HL-60 (cell line): ENCODE measurements around the gene DHTKD1.

ENCODE experiments used
- DNase-seq, 2 experiments: peaks; one replicate each; pipeline ENCODE4 v3.0.0-alpha.2; 2010 to 2020; ENCODE audit warnings: low read depth in 1 of 2, low spot score in 1 of 2
- H3K27ac ChIP-seq: fragments of 250-450 bp; sonication (Bioruptor Pico); replicated peaks from 2 replicates; pipeline ENCODE4 v1.5.1; 2020; ENCODE audit warnings: mild to moderate bottlenecking, moderate library complexity
- H3K27me3 ChIP-seq: fragments of 250-450 bp; sonication (Bioruptor Pico); 2 replicates; pipeline ENCODE4 v1.5.1; 2021; ENCODE audit warnings: mild to moderate bottlenecking, moderate library complexity; ENCODE audit not compliant: insufficient read depth, poor library complexity, severe bottlenecking
- H3K4me3 ChIP-seq: replicated peaks from 2 replicates; pipeline ENCODE4 v1.5.1; 2011; ENCODE audit warnings: mild to moderate bottlenecking, control low read depth, low read length; ENCODE audit not compliant: insufficient read depth
- GABPA ChIP-seq: IDR thresholded peaks from 2 replicates; pipeline ENCODE4 v1.6.1; 2012; ENCODE audit warnings: low read depth
- POLR2AphosphoS5 ChIP-seq: IDR thresholded peaks from 2 replicates; pipeline ENCODE4 v1.6.1; 2012; ENCODE audit warnings: low read depth
- SPI1 ChIP-seq: IDR thresholded peaks from 2 replicates; pipeline ENCODE4 v1.6.1; 2012; ENCODE audit warnings: low read depth, mild to moderate bottlenecking, borderline replicate concordance
- TF ChIP-seq, protein P1 (sequence below): IDR thresholded peaks from 2 replicates; pipeline ENCODE4 v1.6.1; 2012; ENCODE audit warnings: low read depth; ENCODE audit not compliant: insufficient replicate concordance
- TF ChIP-seq, protein P2 (sequence below): IDR thresholded peaks from one replicate; pipeline ENCODE4 v1.5.1; 2011; ENCODE audit warnings: low read length, control low read depth, inconsistent platforms; ENCODE audit not compliant: insufficient read depth

Gene DHTKD1

DNA sequence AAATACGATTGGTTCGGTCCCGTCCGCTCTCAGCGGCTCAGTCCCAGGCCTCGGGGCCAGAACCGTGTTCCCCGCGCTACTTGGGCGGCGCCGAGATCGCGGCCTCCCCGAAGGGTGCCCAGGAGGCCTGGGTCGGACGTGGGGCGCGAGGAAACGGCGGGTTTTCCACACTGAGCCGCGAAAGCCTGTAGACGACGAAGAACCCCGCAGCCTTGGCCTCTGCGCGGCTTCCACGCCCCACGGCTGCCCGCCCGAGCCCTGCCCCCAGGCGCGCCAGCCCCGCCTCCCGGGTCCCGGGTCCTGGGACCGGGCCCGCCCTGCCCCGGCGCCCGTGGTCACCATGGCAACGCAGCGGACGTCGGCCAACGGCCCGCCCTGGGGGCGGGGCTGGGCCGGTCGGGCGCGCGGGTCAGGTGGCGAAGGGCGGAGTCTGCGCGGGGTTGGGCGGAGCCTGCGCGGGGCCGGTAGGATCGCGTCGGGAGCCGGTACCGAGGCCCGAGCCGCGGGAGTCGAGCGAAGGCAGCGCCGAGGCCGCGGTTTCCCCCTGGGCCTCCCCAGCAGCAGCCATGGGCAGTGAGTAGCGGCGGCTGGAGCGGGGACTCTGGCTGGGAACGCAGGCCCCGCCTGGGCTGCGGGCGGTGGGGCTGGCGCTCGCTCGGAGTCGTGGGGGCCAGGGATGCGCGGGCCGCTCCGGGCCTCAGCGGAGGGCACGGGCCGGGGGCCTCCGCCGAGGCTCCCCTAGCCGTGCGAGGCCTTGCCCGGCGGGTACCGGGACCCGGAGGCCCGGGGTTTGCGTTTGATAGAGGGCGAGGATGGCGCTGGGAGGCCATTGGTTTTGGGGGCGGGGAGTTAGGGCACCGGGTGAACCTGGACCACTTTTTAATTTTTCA is 60.7 kb downstream of the DHTKD1 start, which contains the start of gene SEC61A2:
Gene SEC61A2 (plus strand): TSS at position 456 of the 890 bp plus-strand sequence. CDS start 111 bp downstream, at position 567.
- peak; percentile 34; the same call in 1 of the 2 replicates for TF ChIP-seq POLR2AphosphoS5
- no peak for TF ChIP-seq GABPA
- DNase-seq, result peak; percentile 49 to 79
- no peaks in the 10 kb centered on the region for H3K27me3 ChIP-seq
- H3K4me3 ChIP-seq, result peak within 1 kb of the TSS; percentile 77
- H3K27ac ChIP-seq, result peak within 1 kb of the TSS; percentile 85

DNA sequence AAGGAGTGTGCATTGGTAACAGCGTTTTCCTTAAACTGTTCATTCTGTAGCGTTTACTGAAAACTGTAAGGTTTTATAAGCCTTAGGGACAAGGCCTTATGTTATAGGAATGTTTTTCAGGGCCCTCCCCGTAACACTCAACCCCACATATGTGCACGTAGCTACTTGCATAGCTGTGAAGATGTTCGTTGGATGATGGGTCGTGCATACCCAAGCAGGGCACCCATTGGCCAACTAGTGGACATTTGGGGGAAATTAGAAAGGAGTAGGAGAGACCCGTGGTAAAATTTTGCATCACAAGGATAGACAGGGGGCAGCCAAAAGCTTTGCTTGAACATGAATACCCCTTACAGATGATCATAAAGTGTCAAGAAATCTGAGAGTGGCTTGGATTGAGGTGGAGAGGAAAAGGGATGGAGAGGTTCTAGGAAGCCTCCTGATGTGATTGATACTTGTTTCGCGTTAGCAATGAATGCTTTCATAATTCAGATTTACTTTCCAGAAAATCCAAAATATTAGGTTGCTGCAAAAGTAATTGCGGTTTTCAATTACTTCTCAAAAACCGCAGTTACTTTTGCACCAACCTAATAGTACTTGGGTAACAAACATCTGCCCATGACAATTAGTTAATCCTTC is 61.6 kb downstream of the DHTKD1 start:
- H3K27ac ChIP-seq, result no peak overlapping the region
- H3K4me3 ChIP-seq, result peak overlapping the region; percentile 77
- DNase-seq, result peak in 1 of 2 experiments; percentile 41
- H3K27me3 ChIP-seq, result no peaks in the 10 kb centered on the region
- TF ChIP-seq GABPA, result no peak
- TF ChIP-seq SPI1, result no peak
- TF ChIP-seq, protein P1, sequence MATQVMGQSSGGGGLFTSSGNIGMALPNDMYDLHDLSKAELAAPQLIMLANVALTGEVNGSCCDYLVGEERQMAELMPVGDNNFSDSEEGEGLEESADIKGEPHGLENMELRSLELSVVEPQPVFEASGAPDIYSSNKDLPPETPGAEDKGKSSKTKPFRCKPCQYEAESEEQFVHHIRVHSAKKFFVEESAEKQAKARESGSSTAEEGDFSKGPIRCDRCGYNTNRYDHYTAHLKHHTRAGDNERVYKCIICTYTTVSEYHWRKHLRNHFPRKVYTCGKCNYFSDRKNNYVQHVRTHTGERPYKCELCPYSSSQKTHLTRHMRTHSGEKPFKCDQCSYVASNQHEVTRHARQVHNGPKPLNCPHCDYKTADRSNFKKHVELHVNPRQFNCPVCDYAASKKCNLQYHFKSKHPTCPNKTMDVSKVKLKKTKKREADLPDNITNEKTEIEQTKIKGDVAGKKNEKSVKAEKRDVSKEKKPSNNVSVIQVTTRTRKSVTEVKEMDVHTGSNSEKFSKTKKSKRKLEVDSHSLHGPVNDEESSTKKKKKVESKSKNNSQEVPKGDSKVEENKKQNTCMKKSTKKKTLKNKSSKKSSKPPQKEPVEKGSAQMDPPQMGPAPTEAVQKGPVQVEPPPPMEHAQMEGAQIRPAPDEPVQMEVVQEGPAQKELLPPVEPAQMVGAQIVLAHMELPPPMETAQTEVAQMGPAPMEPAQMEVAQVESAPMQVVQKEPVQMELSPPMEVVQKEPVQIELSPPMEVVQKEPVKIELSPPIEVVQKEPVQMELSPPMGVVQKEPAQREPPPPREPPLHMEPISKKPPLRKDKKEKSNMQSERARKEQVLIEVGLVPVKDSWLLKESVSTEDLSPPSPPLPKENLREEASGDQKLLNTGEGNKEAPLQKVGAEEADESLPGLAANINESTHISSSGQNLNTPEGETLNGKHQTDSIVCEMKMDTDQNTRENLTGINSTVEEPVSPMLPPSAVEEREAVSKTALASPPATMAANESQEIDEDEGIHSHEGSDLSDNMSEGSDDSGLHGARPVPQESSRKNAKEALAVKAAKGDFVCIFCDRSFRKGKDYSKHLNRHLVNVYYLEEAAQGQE, result no peak
- TF ChIP-seq, protein P2, sequence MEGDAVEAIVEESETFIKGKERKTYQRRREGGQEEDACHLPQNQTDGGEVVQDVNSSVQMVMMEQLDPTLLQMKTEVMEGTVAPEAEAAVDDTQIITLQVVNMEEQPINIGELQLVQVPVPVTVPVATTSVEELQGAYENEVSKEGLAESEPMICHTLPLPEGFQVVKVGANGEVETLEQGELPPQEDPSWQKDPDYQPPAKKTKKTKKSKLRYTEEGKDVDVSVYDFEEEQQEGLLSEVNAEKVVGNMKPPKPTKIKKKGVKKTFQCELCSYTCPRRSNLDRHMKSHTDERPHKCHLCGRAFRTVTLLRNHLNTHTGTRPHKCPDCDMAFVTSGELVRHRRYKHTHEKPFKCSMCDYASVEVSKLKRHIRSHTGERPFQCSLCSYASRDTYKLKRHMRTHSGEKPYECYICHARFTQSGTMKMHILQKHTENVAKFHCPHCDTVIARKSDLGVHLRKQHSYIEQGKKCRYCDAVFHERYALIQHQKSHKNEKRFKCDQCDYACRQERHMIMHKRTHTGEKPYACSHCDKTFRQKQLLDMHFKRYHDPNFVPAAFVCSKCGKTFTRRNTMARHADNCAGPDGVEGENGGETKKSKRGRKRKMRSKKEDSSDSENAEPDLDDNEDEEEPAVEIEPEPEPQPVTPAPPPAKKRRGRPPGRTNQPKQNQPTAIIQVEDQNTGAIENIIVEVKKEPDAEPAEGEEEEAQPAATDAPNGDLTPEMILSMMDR, result no peak
- no peak for TF ChIP-seq POLR2AphosphoS5

GRCh38 chr10:12135631-12136030 is 66.9 kb downstream of the DHTKD1 start:
- H3K4me3 ChIP-seq, result no peak overlapping the region
- no peaks in the 10 kb centered on the region for H3K27me3 ChIP-seq
- TF ChIP-seq, protein P2, result no peak
- TF ChIP-seq POLR2AphosphoS5 (no peak), GABPA (no peak), SPI1 (no peak)
- TF ChIP-seq, protein P1, result no peak
- DNase-seq, result no peak
- no peak overlapping the region for H3K27ac ChIP-seq

- Histone ChIP-seq H3K27me3 (no peaks in the 10 kb centered on the region), H3K4me3 (no peak overlapping the region), H3K27ac (no peak overlapping the region)
- DNase-seq, result no peak
- TF ChIP-seq GABPA, result no peak
- TF ChIP-seq, protein P1, result no peak
- no peak for TF ChIP-seq SPI1
- TF ChIP-seq, protein P2, result no peak
- TF ChIP-seq POLR2AphosphoS5, result no peak
These were observed 71.3 kb downstream of the DHTKD1 start for GRCh38 chr10:12140038-12140437.
